NCI-H1417 (cell line): Measurements from ENCODE around the gene RAPGEF1.

Source experiments
- DNase-seq, 3 experiments: peaks; one replicate each; lab custom pipeline; 2025; lab: John Stamatoyannopoulos, UW

RAPGEF1 gene

DNA sequence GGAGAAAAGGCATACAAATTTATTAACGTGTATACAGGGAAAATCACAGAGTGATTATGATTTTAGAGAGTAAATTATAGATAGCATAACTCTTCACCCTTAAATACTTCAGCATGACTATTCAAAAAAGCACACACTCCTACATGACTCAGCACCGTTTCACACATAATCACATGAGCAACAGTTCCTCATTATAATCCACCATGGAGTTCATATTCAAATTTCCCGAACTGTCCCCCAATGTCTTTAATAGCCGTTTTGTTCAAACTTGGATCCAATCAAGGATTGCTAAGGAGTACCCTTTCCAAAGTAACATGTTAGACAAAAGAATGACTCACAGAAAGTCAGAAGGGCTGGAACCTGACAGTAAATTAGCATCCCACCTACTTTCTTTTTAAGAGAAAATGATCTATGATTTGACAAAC lies 32.1 kb downstream of the RAPGEF1 start:
- no peak for DNase-seq

GRCh38 chr9:131707050-131707449 lies 32.8 kb downstream of the RAPGEF1 start:
- DNase-seq: no peak

- DNase-seq: no peak
Measured at GRCh38 chr9:131706608-131706970, 33.3 kb downstream of the RAPGEF1 start.

GRCh38 chr9:131704988-131705387 lies 34.9 kb downstream of the RAPGEF1 start:
- peak in 1 of 3 experiments; percentile 41 for DNase-seq

DNA sequence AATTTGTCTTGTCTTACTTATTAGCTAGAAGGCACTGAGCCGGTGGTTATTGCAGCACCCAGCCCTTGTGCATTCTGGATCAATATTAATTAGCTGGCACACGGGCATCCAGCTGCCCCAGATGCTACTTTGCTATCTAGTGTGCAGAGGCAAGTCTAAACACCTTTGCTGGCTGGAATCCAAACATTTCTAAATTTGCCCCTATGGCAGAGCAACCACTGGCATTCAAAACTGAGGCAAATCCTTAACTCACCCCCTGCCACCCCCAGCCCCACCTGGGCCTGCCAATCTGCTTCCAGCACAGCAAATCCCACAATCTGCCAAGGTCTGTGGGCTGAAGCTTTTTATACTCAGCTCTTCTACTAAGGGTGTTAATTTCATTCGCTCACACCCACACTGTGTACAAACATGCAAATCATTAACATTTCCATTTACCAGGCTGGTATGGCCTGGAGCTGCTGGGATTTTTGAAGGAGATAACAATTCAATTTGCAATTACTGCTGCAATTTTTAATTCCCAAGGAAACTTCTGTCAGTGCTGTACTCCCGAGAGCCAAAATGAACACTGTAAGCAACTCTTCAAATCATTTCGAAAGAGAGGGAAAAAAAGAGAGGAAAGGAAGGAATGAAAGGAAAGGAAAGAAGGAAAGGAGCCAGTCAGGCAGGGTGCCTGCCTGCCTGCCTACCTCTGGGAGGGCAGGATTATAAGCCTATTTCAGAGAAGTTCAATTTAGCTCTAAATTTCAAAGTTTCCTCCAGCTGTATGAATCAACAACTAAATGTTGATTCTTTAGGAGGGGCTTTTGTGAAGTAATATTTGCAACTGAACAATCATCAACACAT lies 35.5 kb downstream of the RAPGEF1 start:
- DNase-seq: peak in 2 of 3 experiments; percentile 43 to 70

- DNase-seq: no peak
Measured at GRCh38 chr9:131703697-131704096, 36.2 kb downstream of the RAPGEF1 start.

- no peak for DNase-seq
Measured at GRCh38 chr9:131702911-131703310, 37.0 kb downstream of the RAPGEF1 start.

GRCh38 chr9:131701789-131702337 lies 38.0 kb downstream of the RAPGEF1 start:
- peak in 2 of 3 experiments; percentile 36 to 45 for DNase-seq

- no peak for DNase-seq
Measured at GRCh38 chr9:131701436-131701781, 38.5 kb downstream of the RAPGEF1 start.

- no peak for DNase-seq
Measured at GRCh38 chr9:131700765-131701435, 39.0 kb downstream of the RAPGEF1 start.

- DNase-seq: no peak
Measured at GRCh38 chr9:131700076-131700475, 39.8 kb downstream of the RAPGEF1 start.

GRCh38 chr9:131698618-131698985 lies 41.3 kb downstream of the RAPGEF1 start:
- peak in 1 of 3 experiments; percentile 62 for DNase-seq

DNA sequence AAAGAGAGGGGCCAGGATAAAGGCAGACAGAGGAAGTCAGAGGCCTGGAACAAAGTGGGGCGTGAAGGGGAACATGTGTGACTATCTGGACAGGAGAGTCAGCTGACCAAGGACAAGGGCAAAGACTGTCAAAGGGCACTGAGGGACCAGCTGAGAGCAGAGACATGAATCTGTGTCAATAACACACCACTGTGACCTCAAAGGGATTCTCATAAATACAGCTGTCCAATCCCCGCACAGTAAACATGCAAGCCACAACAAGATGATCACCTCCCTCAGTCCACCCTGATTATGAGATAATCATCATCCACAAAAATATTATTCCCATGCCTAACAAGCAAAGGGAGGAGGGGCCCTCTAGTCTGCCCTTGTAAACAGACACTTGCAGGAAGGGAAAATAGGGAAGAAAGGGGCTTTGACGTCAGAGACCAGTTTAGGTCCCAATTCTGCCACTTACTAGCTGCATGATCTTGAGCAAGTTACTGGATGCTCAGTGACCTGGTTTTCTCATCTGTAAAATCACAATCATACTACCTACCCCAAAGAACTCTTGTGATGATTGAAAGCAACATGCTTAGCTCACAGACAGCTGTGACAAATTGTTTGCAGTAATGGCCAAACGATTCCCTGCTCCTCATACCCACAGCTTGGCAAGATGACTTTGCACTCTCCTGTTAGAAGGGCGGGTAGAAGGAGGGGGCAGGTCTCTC lies 41.8 kb downstream of the RAPGEF1 start:
- DNase-seq: peak in 1 of 3 experiments; percentile 62

DNA sequence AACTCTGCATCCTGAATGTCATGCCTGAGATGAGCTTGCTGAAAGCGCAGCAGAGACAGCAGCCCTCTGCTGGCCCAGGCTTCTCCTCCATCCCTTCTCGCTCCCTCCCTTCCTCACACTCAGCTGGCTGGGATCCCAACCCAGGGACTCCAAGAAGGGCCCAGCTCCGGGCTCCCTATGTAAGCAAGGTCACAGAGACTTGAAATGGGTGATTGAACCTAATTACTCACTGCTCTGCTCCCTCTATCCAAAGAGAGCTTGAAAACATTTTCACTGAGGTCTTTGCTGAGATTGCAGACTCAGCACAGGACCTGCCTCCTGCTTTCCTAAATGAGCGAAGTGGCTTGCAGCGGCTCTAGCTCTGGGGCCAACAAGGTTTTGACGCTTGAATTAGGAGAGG lies 42.8 kb downstream of the RAPGEF1 start:
- DNase-seq: no peak

- no peak for DNase-seq
Measured at GRCh38 chr9:131695836-131696460, 43.9 kb downstream of the RAPGEF1 start.

GRCh38 chr9:131695366-131695765 lies 44.5 kb downstream of the RAPGEF1 start:
- no peak for DNase-seq

DNA sequence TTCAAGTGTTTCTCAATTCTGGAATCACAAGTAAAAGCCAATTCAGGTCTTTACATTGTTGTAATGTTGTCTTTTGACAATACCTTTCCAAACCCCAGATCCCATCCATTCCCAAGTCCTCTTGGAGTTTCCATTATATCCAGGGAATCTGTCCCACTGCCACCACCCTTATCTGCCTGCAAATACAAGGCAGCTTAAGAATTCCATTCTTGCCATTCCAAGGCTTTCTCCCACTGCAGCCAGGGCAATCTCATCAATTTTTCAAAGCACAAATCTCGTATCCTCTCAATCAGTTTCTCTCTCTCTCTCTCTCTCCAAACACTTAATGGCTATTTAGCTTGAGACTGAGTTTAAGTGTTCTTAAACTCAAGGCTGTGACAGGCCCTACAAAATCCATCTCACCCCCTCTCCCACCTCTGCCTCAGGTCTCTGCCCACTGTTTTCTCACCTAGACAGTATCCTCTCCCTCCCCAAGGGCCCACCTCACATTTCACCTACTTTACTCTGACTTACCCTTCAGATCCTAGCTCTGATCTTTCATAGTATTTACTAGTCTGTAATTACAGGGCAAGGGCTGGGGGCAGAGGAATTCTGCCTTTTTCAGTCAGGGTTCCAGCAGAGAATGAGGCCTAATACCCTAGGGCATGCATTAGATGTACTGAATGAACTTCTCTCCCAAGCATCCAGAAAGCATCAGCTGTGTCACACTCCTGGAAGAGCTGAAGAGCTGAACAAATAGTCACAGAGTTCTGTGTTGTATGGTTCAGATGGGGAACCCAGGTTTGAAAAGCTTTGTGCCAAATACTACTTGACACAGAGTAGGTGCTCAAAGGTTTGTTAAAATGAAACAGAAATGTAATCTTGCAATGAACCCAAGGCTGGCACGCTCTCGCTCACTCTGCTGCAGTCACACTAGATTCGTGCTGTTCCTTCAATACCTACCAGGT lies 46.0 kb downstream of the RAPGEF1 start:
- DNase-seq: peak in 1 of 3 experiments; percentile 10

- DNase-seq: no peak
Measured at GRCh38 chr9:131692612-131693562, 47.0 kb downstream of the RAPGEF1 start.

- no peak for DNase-seq
Measured at GRCh38 chr9:131691969-131692611, 47.8 kb downstream of the RAPGEF1 start.
